Measurements from ENCODE around the gene OTULIN. TPM values are rescaled to one million over a fixed set of nuclear protein-coding genes. Genes with fewer than 3 reads are reported as not detected.
A peak's percentile ranks its signal among the peaks of the same experiment; 100 is the strongest.

Gene OTULIN
- total and polyA plus RNA-seq, 4 donors = 8.6 to 44.4 (median 12.1) TPM

- Histone ChIP-seq H3K27me3 (ENCODE audit: control insufficient read depth in 4 of 4, insufficient read depth in 4 of 4, low read length in 3 of 4) (no peaks in the 10 kb centered on the region), H3K9ac (ENCODE audit: low read depth in 1 of 2, low read length in 2 of 2) (no peak overlapping the region), H3K9me3 (ENCODE audit: control insufficient read depth in 4 of 4, low read length in 3 of 4) (no peaks in the 10 kb centered on the region), H3K4me1 (ENCODE audit: control insufficient read depth in 4 of 4, insufficient read depth in 4 of 4, low read length in 3 of 4) (peaks cover 4 to 33% (median 18%) of the 10 kb centered on the region in 4 donors), H3K4me3 (ENCODE audit: low read depth in 1 of 3, low read length in 3 of 3) (no peak overlapping the region), H3K27ac (ENCODE audit: low read depth in 1 of 2, low read length in 2 of 2) (no peak overlapping the region), H3K36me3 (ENCODE audit: control insufficient read depth in 4 of 4, insufficient read depth in 3 of 4, low read depth in 1 of 4, low read length in 3 of 4) (peaks cover 0 to 5% (median 3%) of the 10 kb centered on the region in 4 donors)
- TF ChIP-seq REST (IDR thresholded peaks at IDR 0.05) = no peak
- TF ChIP-seq MAX (IDR thresholded peaks at IDR 0.05) = no peak
- TF ChIP-seq HNF4A (conservative IDR thresholded peaks at IDR 0.05) = no peak
- no peak for TF ChIP-seq HNF4G (IDR thresholded peaks at IDR 0.05)
- TF ChIP-seq FOXA2 (IDR thresholded peaks at IDR 0.05) = no peak
- 95% methylated on average over 3 of the region's 3 CpGs for WGBS
- no peak for DNase-seq (ENCODE audit: low spot score)
These were observed 55.9 kb downstream of the OTULIN start for GRCh38 chr5:14720236-14720923.

GRCh38 chr5:14721990-14722656, 57.6 kb downstream of the OTULIN start:
- TF ChIP-seq HNF4A (conservative IDR thresholded peaks at IDR 0.05) (peak; percentile 23 to 54), SP1 (IDR thresholded peaks at IDR 0.05) (peak; percentile 63), JUND (IDR thresholded peaks at IDR 0.05) (peak in 1 of 2 donors; percentile 12), EGR1 (IDR thresholded peaks at IDR 0.05; ENCODE audit: low read depth in 2 of 2) (peak in 1 of 2 donors; percentile 17), MAX (IDR thresholded peaks at IDR 0.05) (no peak), RAD21 (IDR thresholded peaks at IDR 0.05) (peak in 1 of 2 donors; percentile 17), NR2F2 (IDR thresholded peaks at IDR 0.05) (no peak), RXRA (IDR thresholded peaks at IDR 0.05) (peak; percentile 49 to 69), REST (IDR thresholded peaks at IDR 0.05) (no peak), FOXA1 (IDR thresholded peaks at IDR 0.05) (no peak), ZBTB33 (IDR thresholded peaks at IDR 0.05) (no peak), HNF4G (IDR thresholded peaks at IDR 0.05) (no peak), ATF3 (IDR thresholded peaks at IDR 0.05) (no peak), GABPA (IDR thresholded peaks at IDR 0.05 in 1 of 2, conservative IDR thresholded peaks at IDR 0.05 in 1 of 2) (no peak), FOXA2 (IDR thresholded peaks at IDR 0.05) (peak; percentile 56), TAF1 (conservative IDR thresholded peaks at IDR 0.05) (no peak), CTCF (IDR thresholded peaks at IDR 0.05; ENCODE audit: low read depth, low read length, missing input control) (no peak), YY1 (IDR thresholded peaks at IDR 0.05) (peak; percentile 55)
- H3K9me3 ChIP-seq (ENCODE audit: control insufficient read depth in 4 of 4, low read length in 3 of 4) = no peaks in the 10 kb centered on the region
- peaks cover 4 to 26% (median 14%) of the 10 kb centered on the region in 4 donors for H3K4me1 ChIP-seq (ENCODE audit: control insufficient read depth in 4 of 4, insufficient read depth in 4 of 4, low read length in 3 of 4)
- DNase-seq (ENCODE audit: low spot score) = no peak
- peaks cover 0 to 7% (median 0%) of the 10 kb centered on the region in 4 donors for H3K36me3 ChIP-seq (ENCODE audit: control insufficient read depth in 4 of 4, insufficient read depth in 3 of 4, low read depth in 1 of 4, low read length in 3 of 4)
- no peak overlapping the region for H3K4me3 ChIP-seq (ENCODE audit: low read depth in 1 of 3, low read length in 3 of 3)
- H3K27me3 ChIP-seq (ENCODE audit: control insufficient read depth in 4 of 4, insufficient read depth in 4 of 4, low read length in 3 of 4) = no peaks in the 10 kb centered on the region
- no peak overlapping the region for H3K27ac ChIP-seq (ENCODE audit: low read depth in 1 of 2, low read length in 2 of 2)
- 64% methylated on average over 7 of the region's 7 CpGs for WGBS
- no peak overlapping the region for H3K9ac ChIP-seq (ENCODE audit: low read depth in 1 of 2, low read length in 2 of 2)

Data from liver (tissue), 9 donors.